Endothelial cell of umbilical vein (primary cell): ENCODE data around the gene MYZAP. TPM values are rescaled to one million over a fixed set of nuclear protein-coding genes. Genes with fewer than 3 reads are reported as not detected.
A peak's percentile ranks its signal among the peaks of the same experiment; 100 is the strongest.

Source experiments
- BruUV-seq: library from RNA; stranded (reverse); fragments of 400-500 nt; replicated peaks from 2 replicates; lab custom pipeline; 2021; lab: Mats Ljungman, UMichigan
- CTCF ChIA-PET: fragments of 300-600, 350-600 bp; sonication (Branson Sonifier 250); formaldehyde crosslinking; loops from one replicate; lab custom pipeline; 2021; ENCODE audit warnings: antibody characterized with exemption, inconsistent platforms; lab: Charles Lee
- POLR2A ChIA-PET: fragments of 300-600, 350-600 bp; sonication (Branson Sonifier 250); formaldehyde crosslinking; loops from one replicate; lab custom pipeline; 2021; ENCODE audit warnings: antibody characterized with exemption, inconsistent platforms; lab: Charles Lee
- DNase-seq: peaks from one replicate; pipeline ENCODE4 v3.0.0-alpha.2; 2011; ENCODE audit warnings: low read depth, low spot score
- FAIRE-seq: peaks from 2 replicates; lab custom pipeline; 2011; peaks lifted over from hg19 to GRCh38; lab: Jason Lieb, UNC
- H2AFZ ChIP-seq: 2 replicates; pipeline ENCODE4 v1.6.0; 2012; ENCODE audit warnings: low read depth, low read length, control low read depth, inconsistent platforms
- H3K27ac ChIP-seq: 2 replicates; pipeline ENCODE4 v1.5.1; 2011; ENCODE audit warnings: low read depth, mild to moderate bottlenecking, control low read depth, low read length, moderate library complexity; ENCODE audit not compliant: insufficient read depth
- H3K27me3 ChIP-seq, 2 experiments: 2 replicates each; pipeline versions ENCODE4 v1.6.0 to v1.6.1; 2011; ENCODE audit warnings: low read length in 2 of 2, mixed read lengths in 1 of 2; ENCODE audit not compliant: control insufficient read depth in 2 of 2, insufficient read depth in 2 of 2
- H3K36me3 ChIP-seq, 2 experiments: 2 replicates in 1 of 2; 3 replicates in 1 of 2; pipeline ENCODE4 v1.5.1; 2011; ENCODE audit warnings: low read length in 2 of 2, mild to moderate bottlenecking in 1 of 2, moderate library complexity in 1 of 2; ENCODE audit not compliant: control insufficient read depth in 2 of 2, insufficient read depth in 2 of 2; ENCODE audit errors: extremely low read depth in 1 of 2
- H3K4me1 ChIP-seq: 3 replicates; pipeline ENCODE4 v1.5.1; 2011; ENCODE audit warnings: mild to moderate bottlenecking, low read length; ENCODE audit not compliant: control insufficient read depth, insufficient read depth; ENCODE audit errors: extremely low read depth
- H3K4me2 ChIP-seq: 2 replicates; pipeline ENCODE4 v1.6.1; 2011; ENCODE audit warnings: low read length, control low read depth, mixed read lengths; ENCODE audit not compliant: insufficient read depth
- H3K4me3 ChIP-seq, 3 experiments: fragments of 200-600 bp in 1 of 3; sonication (generic), shearing (Covaris generic) in 1 of 3; replicated peaks in 1 of 3; 2 replicates each; pipeline ENCODE4 v1.5.1; 2011 to 2016; ENCODE audit warnings: control low read depth in 3 of 3, low read length in 3 of 3, mild to moderate bottlenecking in 2 of 3, inconsistent platforms in 1 of 3, low read depth in 1 of 3, moderate library complexity in 1 of 3; ENCODE audit not compliant: insufficient read depth in 1 of 3
- H3K79me2 ChIP-seq: 2 replicates; pipeline ENCODE4 v1.6.0; 2012; ENCODE audit warnings: low read length, inconsistent platforms; ENCODE audit not compliant: control insufficient read depth, insufficient read depth
- H3K9ac ChIP-seq: replicated peaks from 2 replicates; pipeline ENCODE3; 2011; ENCODE audit warnings: low read length, control low read depth; ENCODE audit not compliant: insufficient read depth; ENCODE audit errors: extremely low read depth
- H3K9me1 ChIP-seq: replicated peaks from 3 replicates; pipeline ENCODE4 v1.6.0; 2011; ENCODE audit warnings: mild to moderate bottlenecking, low read length; ENCODE audit not compliant: control insufficient read depth, insufficient read depth; ENCODE audit errors: extremely low read depth
- H3K9me3 ChIP-seq: replicated peaks from 2 replicates; pipeline ENCODE4 v1.5.1; 2012; ENCODE audit warnings: low read length, inconsistent platforms; ENCODE audit not compliant: control insufficient read depth, insufficient read depth
- H4K20me1 ChIP-seq: replicated peaks from 2 replicates; pipeline ENCODE3; 2011; ENCODE audit warnings: mild to moderate bottlenecking, low read length; ENCODE audit not compliant: control insufficient read depth, insufficient read depth; ENCODE audit errors: extremely low read depth
- CTCF ChIP-seq, 2 donors: IDR thresholded peaks; 1 replicate in 1 of 2; 2 replicates in 1 of 2; pipeline ENCODE4 v1.5.1; 2011; ENCODE audit warnings: low read length in 2 of 2, mild to moderate bottlenecking in 2 of 2, moderate library complexity in 2 of 2, control low read depth in 1 of 2, inconsistent platforms in 1 of 2, low read depth in 1 of 2; ENCODE audit not compliant: insufficient read depth in 1 of 2; ENCODE audit errors: extremely low read depth in 1 of 2
- EZH2 ChIP-seq: IDR thresholded peaks from 2 replicates; pipeline ENCODE4 v1.6.1; 2012; ENCODE audit warnings: borderline replicate concordance, low read depth, mild to moderate bottlenecking, moderate library complexity, low read length, inconsistent platforms; ENCODE audit not compliant: severe bottlenecking
- FOS ChIP-seq: IDR thresholded peaks from 2 replicates; pipeline ENCODE4 v1.6.1; 2011; ENCODE audit warnings: mild to moderate bottlenecking, low read length, moderate library complexity, borderline replicate concordance; ENCODE audit not compliant: insufficient read depth
- GATA2 ChIP-seq: IDR thresholded peaks from 2 replicates; pipeline ENCODE4 v1.7.0; 2011; ENCODE audit warnings: low read depth, mild to moderate bottlenecking, moderate library complexity, mixed read lengths, low read length; ENCODE audit not compliant: insufficient read length, insufficient read depth
- JUN ChIP-seq: IDR thresholded peaks from 2 replicates; pipeline ENCODE4 v1.6.1; 2011; ENCODE audit warnings: borderline replicate concordance, low read depth; ENCODE audit not compliant: insufficient read length, insufficient read depth
- MAX ChIP-seq: IDR thresholded peaks from 2 replicates; pipeline ENCODE4 v1.6.1; 2011; ENCODE audit not compliant: insufficient read depth, insufficient read length
- MYC ChIP-seq: IDR thresholded peaks from one replicate; pipeline ENCODE4 v1.6.1; 2011; ENCODE audit warnings: mild to moderate bottlenecking, low read depth, low read length
- POLR2A ChIP-seq: IDR thresholded peaks from 2 replicates; pipeline ENCODE4 v1.6.1; 2012; ENCODE audit warnings: low read depth, mild to moderate bottlenecking, control low read depth, low read length
- POLR2AphosphoS5 ChIP-seq: IDR thresholded peaks from 2 replicates; pipeline ENCODE4 v1.6.1; 2012; ENCODE audit warnings: low read depth, mild to moderate bottlenecking, control low read depth, low read length, moderate library complexity; ENCODE audit not compliant: insufficient read depth
- dilution Hi-C: fragments of 300-500 bp; cut with MboI; formaldehyde crosslinking; loops from one replicate; pipeline ENCODE4 v1.15.0; 2019; ENCODE audit warnings: low sequenced_read_pairs; ENCODE audit not compliant: extremely low pct_ligation_motif_present
- intact Hi-C: fragments of 100-400 bp; cut with micrococcal nuclease; formaldehyde crosslinking; loops from one replicate; pipeline ENCODE4 v1.10.0; 2022
- polyA plus RNA-seq, 4 experiments: library from polyadenylated mRNA; depleted of rRNA in 3 of 4; stranded (reverse) in 3 of 4; unstranded in 1 of 4; fragments of >200 nt; gene quantifications; 2 replicates each; pipeline versions ENCODE4 v1.2.1 to v1.2.3, GENCODE V29; 2011 to 2012; ENCODE audit warnings: missing spikeins in 1 of 4
- total RNA-seq: library from RNA; stranded (reverse); gene quantifications from 2 replicates; pipeline ENCODE4 v1.2.3, GENCODE V29; 2021

Gene MYZAP
- total and polyA plus RNA-seq, 2 donors (not counting 3 experiments of a cell fraction or from before 2014, with no cell fraction given), result 6.3 to 8.1 TPM

- CTCF ChIA-PET, result interaction anchor here (1.2 to 3.0 kb wide), 2 partner anchors 50 to 416 kb away, joined by 3 to 64 read pairs; no protein-coding TSS in a partner anchor
- H3K4me2 ChIP-seq, result no peak overlapping the region
- intact Hi-C loops, result loop anchor here (5.0 kb wide), 1 partner anchor 170 kb away; no protein-coding TSS in a partner anchor
- no peaks in the 10 kb centered on the region for H3K27me3 ChIP-seq
- no peaks in the 10 kb centered on the region for H3K9me1 ChIP-seq
- H2AFZ ChIP-seq, result no peak overlapping the region
- FAIRE-seq (no peak), DNase-seq (no peak)
- H3K9me3 ChIP-seq, result no peaks in the 10 kb centered on the region
- peaks cover 19% of the 10 kb centered on the region for H3K4me1 ChIP-seq
- no peaks in the 10 kb centered on the region for H3K79me2 ChIP-seq
- POLR2A ChIA-PET, result no interaction called here
- no peaks in the 10 kb centered on the region for H4K20me1 ChIP-seq
- no peak overlapping the region for H3K4me3 ChIP-seq
- TF ChIP-seq MAX (no peak), EZH2 (no peak), MYC (no peak), GATA2 (no peak), POLR2AphosphoS5 (no peak), POLR2A (no peak), JUN (no peak), FOS (no peak), CTCF (IDR thresholded peaks at IDR 0.05; ENCODE audit: extremely low read depth in 1 of 2, insufficient read depth in 1 of 2, low read depth in 1 of 2, low read length in 2 of 2) (no peak)
- H3K9ac ChIP-seq, result no peak overlapping the region
- no TSS peak for BruUV-seq
- peak overlapping the region; percentile 97 for H3K27ac ChIP-seq
- dilution Hi-C loops, result no loop called here
- H3K36me3 ChIP-seq, result no peaks in the 10 kb centered on the region
Observed at GRCh38 chr15:57562196-57562769, 29.4 kb upstream of the MYZAP start.
